Vagina (tissue), 2 donors: Measurements from ENCODE around the gene EMD. TPM values are rescaled to one million over a fixed set of nuclear protein-coding genes. Genes with fewer than 3 reads are reported as not detected.
"Not testable (repeated sequence)": the region's sequence is repeated elsewhere in the genome, so short reads cannot be mapped to it uniquely, and the experiment has no call there.

ENCODE experiments used
- DNase-seq, 2 donors: peaks; one replicate each; pipeline ENCODE4 v3.0.0-alpha.2; 2017; ENCODE audit errors: extremely low spot score in 2 of 2
- H3K27ac ChIP-seq: fragments of 200-600 bp; sonication (generic); one replicate; pipeline ENCODE4 v1.5.1; 2019
- H3K27me3 ChIP-seq: fragments of 200-600 bp; sonication (generic); one replicate; pipeline ENCODE4 v1.5.1; 2019
- H3K36me3 ChIP-seq, 2 donors: fragments of 200-600 bp; sonication (generic); one replicate each; pipeline ENCODE4 v1.5.1; 2017 to 2019
- H3K4me1 ChIP-seq: fragments of 200-600 bp; sonication (generic); one replicate; pipeline ENCODE4 v1.5.1; 2019
- H3K4me3 ChIP-seq, 2 donors: fragments of 200-600 bp; sonication (generic); 1 replicate in 1 of 2; 2 replicates in 1 of 2; pipeline ENCODE4 v1.5.1; 2016 to 2019
- H3K9me3 ChIP-seq: fragments of 200-600 bp; sonication (generic); one replicate; pipeline ENCODE4 v1.5.1; 2019
- CTCF ChIP-seq, 3 experiments: fragments of 450-650 bp in 2 of 3; fragments of 200-600 bp in 1 of 3; sonication (generic) in 1 of 3; IDR thresholded peaks; one replicate each; pipeline ENCODE4 v1.5.1; 2017 to 2019; ENCODE audit warnings: antibody characterized with exemption in 3 of 3, mild to moderate bottlenecking in 2 of 3, moderate library complexity in 2 of 3
- POLR2A ChIP-seq, 2 donors: fragments of 450-650 bp; IDR thresholded peaks; one replicate each; pipeline ENCODE4 v1.6.1; 2017; ENCODE audit warnings: antibody characterized with exemption in 2 of 2, mild to moderate bottlenecking in 2 of 2, moderate library complexity in 2 of 2
- POLR2AphosphoS5 ChIP-seq, 2 donors: sonication (generic); formaldehyde crosslinking; IDR thresholded peaks; one replicate each; pipeline ENCODE4 v1.9.0; 2017; ENCODE audit warnings: antibody characterized with exemption in 2 of 2, mild to moderate bottlenecking in 2 of 2, low read depth in 1 of 2; ENCODE audit not compliant: insufficient read depth in 1 of 2
- intact Hi-C: fragments of 100-400 bp; cut with DNase I; formaldehyde crosslinking; loops from one replicate; pipeline ENCODE4 v1.15.1; 2023
- total RNA-seq: library from RNA; depleted of rRNA; stranded (reverse); fragments of >200 nt; gene quantifications from one replicate; pipeline ENCODE4 v1.2.3, GENCODE V29; 2016

Gene EMD
- 59.2 TPM for total RNA-seq

GRCh38 chrX:154378799-154379568 is at the start of gene EMD:
TSS of gene EMD (plus strand) at chrX:154379295. CDS start at chrX:154379485, 190 bp downstream.
- H3K27me3 ChIP-seq = no peaks in the 10 kb centered on the region
- H3K36me3 ChIP-seq = no peaks in the 10 kb centered on the region
- H3K9me3 ChIP-seq = no peaks in the 10 kb centered on the region
- peaks cover 22% of the 10 kb centered on the region for H3K4me1 ChIP-seq
- intact Hi-C loops = no loop called here
- TF ChIP-seq CTCF (IDR thresholded peaks at IDR 0.05) (no peak), POLR2A (IDR thresholded peaks at IDR 0.05) (peak in 1 of 2 donors; percentile 84), POLR2AphosphoS5 (IDR thresholded peaks at IDR 0.05; ENCODE audit: insufficient read depth in 1 of 2, low read depth in 1 of 2) (peak; percentile 41 to 44)
- H3K4me3 ChIP-seq = peak within 1 kb of the TSS; percentile 68 to 83
- peak within 1 kb of the TSS; percentile 96 for H3K27ac ChIP-seq
- DNase-seq = peak in 1 of 2 donors; percentile 98

- H3K9me3 ChIP-seq = no peaks in the 10 kb centered on the region
- intact Hi-C loops = no loop called here
- DNase-seq = no peak
- H3K27me3 ChIP-seq = no peaks in the 10 kb centered on the region
- peaks cover 2% of the 10 kb centered on the region for H3K4me1 ChIP-seq
- no peaks in the 10 kb centered on the region for H3K36me3 ChIP-seq
- no peak overlapping the region for H3K4me3 ChIP-seq
- no peak overlapping the region for H3K27ac ChIP-seq
- TF ChIP-seq POLR2AphosphoS5 (IDR thresholded peaks at IDR 0.05; ENCODE audit: insufficient read depth in 1 of 2, low read depth in 1 of 2) (no peak), POLR2A (IDR thresholded peaks at IDR 0.05) (no peak), CTCF (IDR thresholded peaks at IDR 0.05) (no peak)
Observed at GRCh38 chrX:154332561-154332960, 46.5 kb upstream of the EMD start.

DNA sequence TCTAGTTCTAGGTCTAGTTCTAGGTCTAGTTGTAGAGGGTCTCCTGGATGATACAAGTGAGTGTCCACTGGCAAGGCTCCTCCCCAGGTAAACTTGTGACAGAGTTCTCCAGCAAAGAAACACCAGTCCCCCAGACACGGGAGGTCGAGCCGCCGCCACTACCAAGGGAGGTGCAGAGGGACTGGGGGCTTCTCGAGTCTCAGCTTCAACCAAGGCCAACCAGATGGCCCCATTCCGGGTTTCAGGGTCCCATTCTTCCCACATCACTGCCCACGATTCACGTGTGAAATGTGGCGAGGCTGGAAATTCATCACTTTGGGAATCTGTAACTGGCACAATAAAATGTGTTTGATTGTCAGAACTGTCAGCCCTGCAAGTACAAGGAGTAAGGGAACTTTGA is 46.0 kb upstream of the EMD start:
- Histone ChIP-seq H3K27me3 (no peaks in the 10 kb centered on the region), H3K27ac (no peak overlapping the region), H3K9me3 (no peaks in the 10 kb centered on the region), H3K4me1 (no peaks in the 10 kb centered on the region), H3K36me3 (no peaks in the 10 kb centered on the region), H3K4me3 (no peak overlapping the region)
- no peak for DNase-seq
- intact Hi-C loops = no loop called here
- TF ChIP-seq CTCF (IDR thresholded peaks at IDR 0.05) = no peak
- TF ChIP-seq POLR2AphosphoS5 (IDR thresholded peaks at IDR 0.05; ENCODE audit: insufficient read depth in 1 of 2, low read depth in 1 of 2) = no peak
- TF ChIP-seq POLR2A (IDR thresholded peaks at IDR 0.05) = no peak

DNA sequence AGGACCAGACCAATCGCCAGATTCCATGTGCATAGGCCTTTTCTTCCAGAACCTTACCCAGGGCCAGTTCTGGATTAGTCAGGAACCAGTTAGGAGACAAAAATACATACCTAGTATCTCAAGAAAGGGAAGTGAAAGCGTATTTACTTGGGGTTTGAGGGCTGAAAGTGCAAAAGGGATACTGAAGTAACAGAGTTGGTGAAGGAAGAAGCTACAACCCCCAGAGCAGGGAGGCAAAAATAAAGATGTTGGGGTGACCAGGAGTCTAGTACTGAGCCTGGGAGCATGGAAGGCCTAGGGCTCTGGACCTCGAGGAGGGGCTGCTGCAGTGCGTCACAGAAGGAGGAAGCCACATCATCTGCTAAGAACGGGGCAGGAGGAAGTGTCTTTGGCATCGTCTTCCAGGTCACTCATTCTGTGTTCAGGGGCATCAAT is 45.2 kb upstream of the EMD start:
- Histone ChIP-seq H3K4me3 (no peak overlapping the region), H3K36me3 (no peaks in the 10 kb centered on the region), H3K27me3 (no peaks in the 10 kb centered on the region), H3K4me1 (no peaks in the 10 kb centered on the region), H3K27ac (no peak overlapping the region), H3K9me3 (no peaks in the 10 kb centered on the region)
- TF ChIP-seq POLR2A (IDR thresholded peaks at IDR 0.05) = no peak
- TF ChIP-seq POLR2AphosphoS5 (IDR thresholded peaks at IDR 0.05; ENCODE audit: insufficient read depth in 1 of 2, low read depth in 1 of 2) = no peak
- TF ChIP-seq CTCF (IDR thresholded peaks at IDR 0.05) = no peak
- intact Hi-C loops = no loop called here
- DNase-seq = no peak

GRCh38 chrX:154334496-154334895 is 44.6 kb upstream of the EMD start:
- no peaks in the 10 kb centered on the region for H3K36me3 ChIP-seq
- no peaks in the 10 kb centered on the region for H3K27me3 ChIP-seq
- DNase-seq = no peak
- intact Hi-C loops = no loop called here
- no peaks in the 10 kb centered on the region for H3K4me1 ChIP-seq
- TF ChIP-seq POLR2A (IDR thresholded peaks at IDR 0.05) = no peak
- no peak for TF ChIP-seq CTCF (IDR thresholded peaks at IDR 0.05)
- TF ChIP-seq POLR2AphosphoS5 (IDR thresholded peaks at IDR 0.05; ENCODE audit: insufficient read depth in 1 of 2, low read depth in 1 of 2) = no peak
- no peaks in the 10 kb centered on the region for H3K9me3 ChIP-seq
- no peak overlapping the region for H3K4me3 ChIP-seq
- no peak overlapping the region for H3K27ac ChIP-seq

GRCh38 chrX:154341399-154342298 is 37.4 kb upstream of the EMD start:
- H3K27me3 ChIP-seq, H3K27ac ChIP-seq, H3K4me3 ChIP-seq, intact Hi-C loops, H3K36me3 ChIP-seq, DNase-seq, H3K4me1 ChIP-seq, H3K9me3 ChIP-seq: not testable (repeated sequence)

DNA sequence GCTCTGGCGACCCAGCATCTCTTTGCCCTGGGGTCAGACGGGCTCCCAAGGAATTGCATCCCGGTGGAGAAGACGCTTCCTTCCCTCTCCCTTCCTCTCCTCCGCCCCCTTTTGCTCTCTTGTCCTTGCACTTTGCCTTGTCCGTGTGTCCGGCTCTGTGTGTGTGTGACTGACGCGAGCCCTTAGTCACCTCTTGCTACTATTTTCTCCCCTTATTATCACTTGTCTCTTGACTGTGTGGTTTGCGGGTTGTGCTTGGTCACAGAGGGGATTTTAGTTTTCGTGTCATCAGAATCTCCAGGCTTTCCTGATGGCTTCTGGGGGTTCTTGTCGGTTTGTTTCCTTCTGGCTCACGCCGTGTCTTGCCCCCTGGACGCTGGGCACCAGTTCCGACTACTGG is 36.0 kb upstream of the EMD start:
- intact Hi-C loops, H3K4me3 ChIP-seq, H3K9me3 ChIP-seq, DNase-seq, H3K4me1 ChIP-seq, H3K27me3 ChIP-seq, H3K36me3 ChIP-seq, H3K27ac ChIP-seq: not testable (repeated sequence)
